Measurements from ENCODE around the gene HCAR2. TPM values are rescaled to one million over a fixed set of nuclear protein-coding genes. Genes with fewer than 3 reads are reported as not detected.
"Not testable (repeated sequence)": the region's sequence is repeated elsewhere in the genome, so short reads cannot be mapped to it uniquely, and the experiment has no call there.

The HCAR2 gene
- total RNA-seq, 4 donors from 2014 or later: not detected

DNA sequence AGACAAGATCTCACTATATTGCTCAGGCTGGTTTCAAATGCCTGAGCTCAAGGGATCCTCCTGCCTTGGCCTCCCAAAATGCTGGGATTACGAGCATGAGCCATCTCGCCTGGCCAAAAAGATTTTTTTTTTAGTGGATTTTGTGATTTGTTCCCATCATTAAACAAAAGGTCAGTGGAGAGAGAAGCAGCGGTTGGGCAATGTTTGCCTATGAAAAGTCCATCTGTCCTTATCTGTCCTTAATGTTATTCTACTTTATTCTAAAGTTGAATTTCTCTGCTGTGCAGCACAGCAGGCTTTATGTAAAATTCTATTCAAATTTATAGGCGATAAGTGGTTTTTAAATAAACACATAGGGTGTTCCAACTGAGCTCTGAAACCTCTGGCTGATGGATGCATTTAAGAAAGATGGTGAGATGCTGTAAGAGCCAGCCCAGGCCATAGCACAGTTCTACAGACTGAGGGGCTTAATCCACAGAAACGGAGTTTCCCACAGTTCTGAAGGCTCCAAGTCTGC lies 18.8 kb downstream of the HCAR2 start:
- no peak overlapping the region for H3K27ac ChIP-seq
- intact Hi-C loops (cut with DNase I; ENCODE audit: low total_unique reads): no loop called here

DNA sequence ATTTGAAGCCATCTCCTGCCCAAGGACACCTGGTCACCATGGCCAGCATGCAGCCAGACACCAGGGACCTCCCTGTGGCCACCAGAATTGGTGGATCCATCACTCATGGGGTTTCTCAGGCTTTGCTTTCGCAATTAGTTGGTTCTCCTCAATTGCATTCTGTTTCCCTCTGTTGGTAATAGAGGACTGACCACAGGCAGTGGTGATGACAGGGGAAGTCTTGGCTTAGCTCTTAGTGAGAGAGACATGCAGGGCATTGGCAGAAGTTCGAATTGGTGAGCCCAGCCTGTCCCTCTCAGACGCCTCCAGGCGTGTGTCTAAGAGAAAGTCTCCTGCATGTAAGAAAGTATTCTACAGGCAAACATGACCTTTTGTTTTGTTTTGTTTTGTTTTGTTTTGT lies 21.3 kb downstream of the HCAR2 start:
- Histone ChIP-seq H3K4me3 (no peak overlapping the region), H3K27me3 (no peaks in the 10 kb centered on the region), H3K27ac (no peak overlapping the region), H3K9me3 (no peaks in the 10 kb centered on the region), H3K4me1 (no peaks in the 10 kb centered on the region), H3K36me3 (no peaks in the 10 kb centered on the region)
- intact Hi-C loops (cut with DNase I; ENCODE audit: low total_unique reads): no loop called here
- no peak for DNase-seq
- TF ChIP-seq POLR2A (IDR thresholded peaks at IDR 0.05) (no peak), CTCF (IDR thresholded peaks at IDR 0.05) (no peak)

More for the DNA sequence above, 18.8 kb downstream of the HCAR2 start:
- Histone ChIP-seq H3K27me3 (no peaks in the 10 kb centered on the region), H3K36me3 (no peaks in the 10 kb centered on the region), H3K4me3 (no peak overlapping the region), H3K9me3 (no peaks in the 10 kb centered on the region), H3K4me1 (no peaks in the 10 kb centered on the region)
- DNase-seq: no peak
- TF ChIP-seq POLR2A (IDR thresholded peaks at IDR 0.05) (no peak), CTCF (IDR thresholded peaks at IDR 0.05) (no peak)

DNA sequence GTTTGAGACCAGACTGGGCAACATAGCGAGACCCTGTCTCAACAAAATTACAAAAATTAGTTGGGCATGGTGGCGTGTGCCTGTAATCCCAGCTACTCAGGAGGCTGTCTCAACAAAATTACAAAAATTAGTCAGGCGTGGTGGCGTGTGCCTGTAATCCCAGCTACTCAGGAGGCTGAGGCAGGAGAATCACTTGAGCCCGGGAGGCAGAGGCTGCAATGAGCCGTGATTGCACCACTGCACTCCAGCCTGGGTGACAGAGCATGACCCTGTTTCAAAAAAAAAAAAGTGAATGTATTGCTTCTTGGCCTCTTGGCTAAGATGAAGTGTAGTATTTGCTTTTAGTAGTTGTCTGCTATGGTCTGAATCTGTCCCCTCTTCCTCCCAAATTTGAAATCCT lies 22.2 kb downstream of the HCAR2 start:
- intact Hi-C loops (cut with DNase I; ENCODE audit: low total_unique reads); H3K4me3 ChIP-seq; H3K4me1 ChIP-seq; DNase-seq; H3K36me3 ChIP-seq; H3K27ac ChIP-seq; H3K9me3 ChIP-seq; H3K27me3 ChIP-seq: not testable (repeated sequence)

DNA sequence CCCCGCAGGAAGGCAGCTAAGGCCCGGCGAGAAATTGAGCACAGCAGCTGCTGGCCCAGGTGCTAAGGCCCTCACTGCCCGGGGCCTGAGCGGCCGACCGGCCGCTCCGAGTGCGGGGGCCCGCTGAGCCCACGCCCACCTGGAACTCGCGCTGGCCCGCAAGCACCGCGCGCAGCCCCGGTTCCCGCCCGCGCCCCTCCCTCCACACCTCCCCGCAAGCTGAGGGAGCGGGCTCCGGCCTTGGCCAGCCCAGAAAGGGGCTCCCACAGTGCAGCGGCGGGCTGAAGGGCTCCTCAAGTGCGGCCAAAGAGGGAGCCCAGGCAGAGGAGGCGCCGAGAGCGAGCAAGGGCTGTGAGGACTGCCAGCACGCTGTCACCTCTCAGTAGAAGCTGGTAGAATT lies 26.4 kb downstream of the HCAR2 start:
- H3K27ac ChIP-seq; intact Hi-C loops (cut with DNase I; ENCODE audit: low total_unique reads); H3K4me3 ChIP-seq; DNase-seq; H3K27me3 ChIP-seq; H3K4me1 ChIP-seq; H3K9me3 ChIP-seq; H3K36me3 ChIP-seq: not testable (repeated sequence)

- H3K27ac ChIP-seq; intact Hi-C loops (cut with DNase I; ENCODE audit: low total_unique reads); DNase-seq; H3K4me3 ChIP-seq; H3K27me3 ChIP-seq; H3K4me1 ChIP-seq; H3K36me3 ChIP-seq; H3K9me3 ChIP-seq: not testable (repeated sequence)
Observed at GRCh38 chr12:122676015-122676414, 27.1 kb downstream of the HCAR2 start.

DNA sequence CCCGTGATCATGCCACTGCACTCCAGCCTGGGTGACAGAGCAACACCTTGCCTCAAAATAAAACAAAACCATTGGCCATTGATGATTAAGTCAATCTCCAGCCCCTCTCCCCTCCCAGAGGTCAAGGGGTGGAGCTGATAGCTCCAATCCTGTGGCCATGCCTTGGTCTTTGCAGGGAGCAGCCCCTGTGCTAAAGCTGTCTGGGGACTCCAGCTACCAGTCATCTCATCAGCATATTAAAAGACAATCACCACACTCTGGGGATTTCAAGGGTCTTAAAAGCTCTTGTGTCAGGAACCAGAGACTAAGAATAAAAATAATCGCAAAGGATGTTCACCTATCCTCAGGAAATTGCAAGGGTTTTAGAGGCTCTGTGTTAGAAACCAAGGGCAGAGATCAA lies 30.6 kb downstream of the HCAR2 start:
- Histone ChIP-seq H3K27me3 (no peaks in the 10 kb centered on the region), H3K36me3 (no peaks in the 10 kb centered on the region), H3K27ac (no peak overlapping the region), H3K4me3 (no peak overlapping the region), H3K9me3 (no peaks in the 10 kb centered on the region), H3K4me1 (no peaks in the 10 kb centered on the region)
- intact Hi-C loops (cut with DNase I; ENCODE audit: low total_unique reads): no loop called here
- TF ChIP-seq POLR2A (IDR thresholded peaks at IDR 0.05) (no peak), CTCF (IDR thresholded peaks at IDR 0.05) (no peak)
- no peak for DNase-seq

DNA sequence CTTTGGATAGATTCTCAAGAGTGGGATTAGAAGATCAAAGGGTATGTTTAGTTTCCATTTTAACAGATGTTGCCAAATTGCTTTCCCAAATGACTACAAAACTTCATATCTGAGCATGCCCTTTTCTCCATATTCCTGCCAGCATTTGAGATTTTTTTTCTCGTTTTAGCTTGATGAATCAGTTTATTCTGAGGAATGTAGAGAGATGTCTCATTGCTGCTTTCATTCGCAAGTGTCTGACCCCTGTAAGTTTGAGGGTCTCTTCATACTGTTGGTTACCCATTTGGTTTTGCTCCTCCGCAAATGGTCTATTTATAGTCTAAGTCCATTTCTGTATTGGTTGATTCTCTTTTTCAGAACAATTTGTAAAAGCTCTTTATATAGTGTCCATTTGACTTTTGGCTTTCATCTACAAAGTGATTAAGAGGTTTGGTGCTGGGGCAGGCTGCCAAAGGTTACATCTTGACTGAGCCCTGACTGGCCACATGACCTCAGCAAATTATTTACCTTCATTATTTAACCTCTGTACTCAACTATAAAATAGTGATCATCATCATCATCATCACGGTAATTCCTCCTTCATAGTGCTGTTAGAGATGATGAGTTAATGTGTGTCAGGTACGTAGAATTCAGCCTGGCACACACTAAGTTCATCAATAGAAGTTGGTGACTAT lies 33.6 kb downstream of the HCAR2 start:
- intact Hi-C loops (cut with DNase I; ENCODE audit: low total_unique reads): no loop called here
- no peak for DNase-seq
- no peak overlapping the region for H3K27ac ChIP-seq
- no peaks in the 10 kb centered on the region for H3K36me3 ChIP-seq
- TF ChIP-seq CTCF (IDR thresholded peaks at IDR 0.05) (no peak), POLR2A (IDR thresholded peaks at IDR 0.05) (no peak)
- no peaks in the 10 kb centered on the region for H3K9me3 ChIP-seq
- no peak overlapping the region for H3K4me3 ChIP-seq
- H3K27me3 ChIP-seq: no peaks in the 10 kb centered on the region
- H3K4me1 ChIP-seq: no peaks in the 10 kb centered on the region

All from uterus (tissue), 4 donors.